Activated CD4-positive, alpha-beta T cell treated with anti-CD3 and anti-CD28 coated beads, Interleukin-2, amount 10 ng/mL, durations not matched to agents 7 days and 5 days (primary cell): ENCODE data around the gene BCLAF1. TPM values are rescaled to one million over a fixed set of nuclear protein-coding genes. Genes with fewer than 3 reads are reported as not detected.

Experiments used
- CTCF ChIA-PET: fragments of 350-600 bp; sonication (Branson Sonifier 250); formaldehyde crosslinking; loops from one replicate; lab custom pipeline; 2021; ENCODE audit warnings: antibody characterized with exemption; lab: Charles Lee
- POLR2A ChIA-PET: fragments of 350-600 bp; sonication (Branson Sonifier 250); formaldehyde crosslinking; loops from one replicate; lab custom pipeline; 2021; ENCODE audit warnings: antibody characterized with exemption; lab: Charles Lee
- DNase-seq: peaks from one replicate; pipeline ENCODE4 v3.0.0-alpha.2; 2020
- H3K27ac Mint-ChIP-seq: one replicate; pipeline ENCODE4 v1.8.0; 2021; ENCODE audit warnings: mild to moderate bottlenecking, moderate library complexity, mixed read lengths
- H3K27me3 Mint-ChIP-seq: one replicate; pipeline ENCODE4 v1.8.0; 2021; ENCODE audit warnings: mixed read lengths
- H3K36me3 Mint-ChIP-seq: one replicate; pipeline ENCODE4 v1.8.0; 2021; ENCODE audit warnings: low read depth, mixed read lengths
- H3K4me1 Mint-ChIP-seq: one replicate; pipeline ENCODE4 v1.8.0; 2021; ENCODE audit warnings: mixed read lengths
- H3K4me3 Mint-ChIP-seq: one replicate; pipeline ENCODE4 v1.8.0; 2021; ENCODE audit warnings: mild to moderate bottlenecking, moderate library complexity, mixed read lengths
- H3K9me3 Mint-ChIP-seq: one replicate; pipeline ENCODE4 v1.8.0; 2021; ENCODE audit warnings: mixed read lengths
- total RNA-seq, 2 experiments: library from RNA; stranded (reverse); gene quantifications; one replicate each; pipeline ENCODE4 v1.2.3, GENCODE V29; 2021

The BCLAF1 gene
- total RNA-seq, 2 experiments from 2014 or later = 147 to 164 TPM

DNA sequence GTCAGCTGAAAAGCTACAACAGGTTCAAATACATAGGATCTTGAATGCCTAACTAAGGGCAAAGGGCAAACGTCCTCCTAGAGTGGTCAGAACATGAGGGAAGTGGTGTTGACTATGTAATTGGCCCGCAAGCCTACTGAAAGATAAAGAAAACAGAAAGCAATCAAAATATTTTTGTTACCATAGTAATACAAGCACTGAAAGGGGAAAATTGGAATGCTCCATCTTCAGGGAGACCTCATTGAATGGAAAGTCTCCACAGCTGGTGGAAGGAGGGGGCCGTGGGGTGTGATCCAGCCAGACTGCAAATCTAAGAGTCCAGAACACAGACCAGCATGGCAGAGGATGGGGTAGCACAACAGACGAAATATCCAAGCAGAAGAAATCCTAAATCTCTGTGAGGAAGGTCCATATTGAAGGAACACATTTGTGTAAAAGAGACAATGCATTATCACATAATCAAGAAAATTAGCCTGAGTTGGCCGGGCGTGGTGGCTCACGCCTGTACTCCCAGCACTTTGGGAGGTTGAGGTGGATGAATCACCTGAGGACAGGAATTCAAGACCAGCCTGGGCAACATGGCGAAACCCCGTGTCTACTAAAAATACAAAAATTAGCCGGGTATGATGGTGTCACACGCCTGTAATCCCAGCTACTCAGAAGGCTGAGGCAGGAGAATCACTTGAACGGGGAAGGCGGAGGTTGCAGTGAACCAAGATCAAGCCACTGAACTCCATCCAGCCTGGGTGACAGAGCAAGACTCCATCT, 79.1 kb downstream of the BCLAF1 start:
- peaks cover 2% of the 10 kb centered on the region for H3K27me3 Mint-ChIP-seq
- H3K4me1 Mint-ChIP-seq = no peaks in the 10 kb centered on the region
- H3K4me3 Mint-ChIP-seq = no peak overlapping the region
- peaks cover 2% of the 10 kb centered on the region for H3K9me3 Mint-ChIP-seq
- ChIA-PET POLR2A (no interaction called here), CTCF (interaction anchor here (2.8 kb wide), 1 partner anchor 16 kb away, joined by 10 read pairs; no protein-coding TSS in a partner anchor)
- H3K36me3 Mint-ChIP-seq = no peaks in the 10 kb centered on the region
- DNase-seq = no peak
- no peak overlapping the region for H3K27ac Mint-ChIP-seq

DNA sequence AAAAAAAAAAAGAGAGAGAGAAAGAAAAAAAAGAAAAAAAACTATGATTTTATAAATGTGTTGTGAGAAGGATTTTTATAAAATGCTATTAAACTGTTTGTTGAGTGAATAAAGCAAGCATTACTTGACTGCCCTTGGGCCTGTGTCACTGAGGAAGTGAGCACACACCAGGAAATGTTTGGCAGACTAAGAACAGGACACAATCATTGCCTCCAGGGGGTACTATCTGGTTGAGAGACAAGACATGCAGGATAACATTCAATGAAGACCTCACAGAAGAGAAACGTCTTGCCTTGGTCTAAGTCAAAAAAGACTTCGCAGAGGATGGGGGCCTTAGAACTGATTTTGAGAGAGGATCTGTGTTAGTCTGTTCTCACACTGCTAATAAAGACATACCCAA, 80.2 kb downstream of the BCLAF1 start:
- Mint-ChIP-seq H3K27me3 (peaks cover 2% of the 10 kb centered on the region), H3K27ac (no peak overlapping the region), H3K4me1 (no peaks in the 10 kb centered on the region), H3K36me3 (no peaks in the 10 kb centered on the region), H3K4me3 (no peak overlapping the region), H3K9me3 (peaks cover 2% of the 10 kb centered on the region)
- ChIA-PET CTCF (no interaction called here), POLR2A (no interaction called here)
- DNase-seq = no peak

DNA sequence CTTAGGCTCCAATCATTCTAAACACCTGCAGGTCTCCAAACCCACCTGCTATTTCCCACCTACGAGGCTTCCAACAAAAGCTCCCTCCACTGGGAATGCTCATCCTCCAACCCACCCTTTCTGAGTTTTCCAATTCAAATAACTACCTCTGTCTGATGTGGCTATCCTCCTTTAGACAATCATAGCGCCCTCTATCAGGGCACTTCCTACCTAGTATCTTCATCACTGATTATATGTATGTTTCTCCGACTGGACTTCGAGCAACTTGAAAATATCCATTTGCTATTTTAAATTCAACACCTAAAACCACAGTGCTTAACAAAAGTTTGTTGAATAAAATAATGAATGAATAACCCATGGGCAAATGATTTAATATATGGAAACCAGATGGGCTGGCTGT, 80.9 kb downstream of the BCLAF1 start:
- Mint-ChIP-seq H3K4me1 (no peaks in the 10 kb centered on the region), H3K36me3 (no peaks in the 10 kb centered on the region), H3K4me3 (no peak overlapping the region), H3K9me3 (peaks cover 2% of the 10 kb centered on the region), H3K27me3 (peaks cover 2% of the 10 kb centered on the region), H3K27ac (no peak overlapping the region)
- DNase-seq = no peak
- ChIA-PET POLR2A (no interaction called here), CTCF (interaction anchor here (0.6 kb wide), 1 partner anchor 746 kb away, joined by 5 read pairs; no protein-coding TSS in a partner anchor)

Other genes starting within 250 kb of the BCLAF1 start
- 10 to 100 TPM; 23.9 to 26.3 TPM for gene MTFR2, start 39.5 kb downstream of the BCLAF1 start, total RNA-seq